ENCODE data around the gene PCARE. TPM values are rescaled to one million over a fixed set of nuclear protein-coding genes. Genes with fewer than 3 reads are reported as not detected.
"Not testable (repeated sequence)": the region's sequence is repeated elsewhere in the genome, so short reads cannot be mapped to it uniquely, and the experiment has no call there.

The PCARE gene
- total RNA-seq, 1 donor from 2014 or later = not detected

GRCh38 chr2:29109246-29109645, 34.9 kb upstream of the PCARE start:
- H3K27me3 Mint-ChIP-seq = peaks cover 2% of the 10 kb centered on the region
- DNase-seq = no peak
- no peak overlapping the region for H3K27ac Mint-ChIP-seq
- H3K36me3 Mint-ChIP-seq (ENCODE audit: low read depth) = no peaks in the 10 kb centered on the region
- no peak overlapping the region for H3K4me3 Mint-ChIP-seq
- no peaks in the 10 kb centered on the region for H3K9me3 Mint-ChIP-seq
- intact Hi-C loops (cut with micrococcal nuclease) = no loop called here
- peaks cover 3% of the 10 kb centered on the region for H3K4me1 Mint-ChIP-seq

- no peaks in the 10 kb centered on the region for H3K36me3 Mint-ChIP-seq (ENCODE audit: low read depth)
- no peaks in the 10 kb centered on the region for H3K9me3 Mint-ChIP-seq
- no peak overlapping the region for H3K27ac Mint-ChIP-seq
- no peak for DNase-seq
- no peaks in the 10 kb centered on the region for H3K27me3 Mint-ChIP-seq
- no peak overlapping the region for H3K4me3 Mint-ChIP-seq
- peaks cover 3% of the 10 kb centered on the region for H3K4me1 Mint-ChIP-seq
- intact Hi-C loops (cut with micrococcal nuclease) = no loop called here
These were observed 33.9 kb upstream of the PCARE start for GRCh38 chr2:29108225-29108624.

GRCh38 chr2:29107547-29107946, 33.2 kb upstream of the PCARE start:
- H3K4me3 Mint-ChIP-seq; H3K36me3 Mint-ChIP-seq (ENCODE audit: low read depth); H3K9me3 Mint-ChIP-seq; H3K27me3 Mint-ChIP-seq; DNase-seq; H3K27ac Mint-ChIP-seq; intact Hi-C loops (cut with micrococcal nuclease); H3K4me1 Mint-ChIP-seq: not testable (repeated sequence)

GRCh38 chr2:29106980-29107388, 32.7 kb upstream of the PCARE start:
- Mint-ChIP-seq H3K4me1 (peaks cover 6% of the 10 kb centered on the region), H3K27ac (no peak overlapping the region), H3K4me3 (no peak overlapping the region), H3K36me3 (ENCODE audit: low read depth) (no peaks in the 10 kb centered on the region), H3K9me3 (no peaks in the 10 kb centered on the region), H3K27me3 (no peaks in the 10 kb centered on the region)
- intact Hi-C loops (cut with micrococcal nuclease) = no loop called here
- no peak for DNase-seq

- Mint-ChIP-seq H3K36me3 (ENCODE audit: low read depth) (no peaks in the 10 kb centered on the region), H3K27me3 (peaks cover 2% of the 10 kb centered on the region), H3K27ac (no peak overlapping the region), H3K4me3 (no peak overlapping the region), H3K4me1 (peaks cover 6% of the 10 kb centered on the region), H3K9me3 (no peaks in the 10 kb centered on the region)
- no peak for DNase-seq
- intact Hi-C loops (cut with micrococcal nuclease) = no loop called here
These were observed 31.9 kb upstream of the PCARE start for GRCh38 chr2:29106256-29106655.

- H3K4me3 Mint-ChIP-seq = no peak overlapping the region
- peaks cover 4% of the 10 kb centered on the region for H3K27me3 Mint-ChIP-seq
- no peaks in the 10 kb centered on the region for H3K36me3 Mint-ChIP-seq (ENCODE audit: low read depth)
- peaks cover 3% of the 10 kb centered on the region for H3K4me1 Mint-ChIP-seq
- no peak overlapping the region for H3K27ac Mint-ChIP-seq
- H3K9me3 Mint-ChIP-seq = no peaks in the 10 kb centered on the region
- DNase-seq = no peak
- intact Hi-C loops (cut with micrococcal nuclease) = no loop called here
These were observed 31.1 kb upstream of the PCARE start for GRCh38 chr2:29105375-29105774.

GRCh38 chr2:29104688-29105087, 30.4 kb upstream of the PCARE start:
- H3K27me3 Mint-ChIP-seq = peaks cover 4% of the 10 kb centered on the region
- no peak overlapping the region for H3K4me3 Mint-ChIP-seq
- H3K36me3 Mint-ChIP-seq (ENCODE audit: low read depth) = no peaks in the 10 kb centered on the region
- DNase-seq = no peak
- intact Hi-C loops (cut with micrococcal nuclease) = no loop called here
- H3K9me3 Mint-ChIP-seq = no peaks in the 10 kb centered on the region
- H3K4me1 Mint-ChIP-seq = peaks cover 3% of the 10 kb centered on the region
- no peak overlapping the region for H3K27ac Mint-ChIP-seq

- Mint-ChIP-seq H3K9me3 (no peaks in the 10 kb centered on the region), H3K36me3 (ENCODE audit: low read depth) (no peaks in the 10 kb centered on the region), H3K27me3 (peaks cover 11% of the 10 kb centered on the region), H3K27ac (no peak overlapping the region), H3K4me1 (peaks cover 3% of the 10 kb centered on the region), H3K4me3 (no peak overlapping the region)
- no peak for DNase-seq
- intact Hi-C loops (cut with micrococcal nuclease) = no loop called here
These were observed 26.2 kb upstream of the PCARE start for GRCh38 chr2:29100564-29100963.

- no peaks in the 10 kb centered on the region for H3K9me3 Mint-ChIP-seq
- intact Hi-C loops (cut with micrococcal nuclease) = no loop called here
These were observed 23.2 kb upstream of the PCARE start for GRCh38 chr2:29097569-29097968.

GRCh38 chr2:29096969-29097368, 22.6 kb upstream of the PCARE start:
- DNase-seq = no peak
- H3K9me3 Mint-ChIP-seq = no peaks in the 10 kb centered on the region
- no peak overlapping the region for H3K27ac Mint-ChIP-seq
- peaks cover 15% of the 10 kb centered on the region for H3K27me3 Mint-ChIP-seq
- H3K36me3 Mint-ChIP-seq (ENCODE audit: low read depth) = no peaks in the 10 kb centered on the region
- intact Hi-C loops (cut with micrococcal nuclease) = no loop called here
- H3K4me1 Mint-ChIP-seq = no peaks in the 10 kb centered on the region
- no peak overlapping the region for H3K4me3 Mint-ChIP-seq

More at GRCh38 chr2:29097569-29097968, 23.2 kb upstream of the PCARE start:
- H3K4me1 Mint-ChIP-seq = peaks cover 3% of the 10 kb centered on the region
- no peak overlapping the region for H3K4me3 Mint-ChIP-seq
- no peak for DNase-seq
- peaks cover 14% of the 10 kb centered on the region for H3K27me3 Mint-ChIP-seq
- no peak overlapping the region for H3K27ac Mint-ChIP-seq
- H3K36me3 Mint-ChIP-seq (ENCODE audit: low read depth) = no peaks in the 10 kb centered on the region

- peaks cover 23% of the 10 kb centered on the region for H3K27me3 Mint-ChIP-seq
- H3K4me3 Mint-ChIP-seq; H3K9me3 Mint-ChIP-seq; H3K4me1 Mint-ChIP-seq; intact Hi-C loops (cut with micrococcal nuclease); DNase-seq; H3K27ac Mint-ChIP-seq; H3K36me3 Mint-ChIP-seq (ENCODE audit: low read depth): not testable (repeated sequence)
These were observed 16.0 kb upstream of the PCARE start for GRCh38 chr2:29090311-29090710.

- Mint-ChIP-seq H3K9me3 (no peaks in the 10 kb centered on the region), H3K4me1 (no peaks in the 10 kb centered on the region), H3K27me3 (peaks cover 14% of the 10 kb centered on the region), H3K27ac (no peak overlapping the region), H3K36me3 (ENCODE audit: low read depth) (no peaks in the 10 kb centered on the region), H3K4me3 (no peak overlapping the region)
- no peak for DNase-seq
- intact Hi-C loops (cut with micrococcal nuclease) = no loop called here
These were observed 10.2 kb upstream of the PCARE start for GRCh38 chr2:29084554-29084953.

GRCh38 chr2:29082804-29083495, 8.6 kb upstream of the PCARE start:
- Mint-ChIP-seq H3K4me3 (no peak overlapping the region), H3K4me1 (no peaks in the 10 kb centered on the region), H3K36me3 (ENCODE audit: low read depth) (no peaks in the 10 kb centered on the region), H3K27ac (no peak overlapping the region), H3K27me3 (peaks cover 3% of the 10 kb centered on the region), H3K9me3 (no peaks in the 10 kb centered on the region)
- no peak for DNase-seq
- intact Hi-C loops (cut with micrococcal nuclease) = no loop called here

GRCh38 chr2:29080886-29081743, 6.8 kb upstream of the PCARE start:
- Mint-ChIP-seq H3K4me3 (no peak overlapping the region), H3K27me3 (no peaks in the 10 kb centered on the region), H3K4me1 (no peaks in the 10 kb centered on the region), H3K27ac (no peak overlapping the region), H3K36me3 (ENCODE audit: low read depth) (no peaks in the 10 kb centered on the region), H3K9me3 (no peaks in the 10 kb centered on the region)
- intact Hi-C loops (cut with micrococcal nuclease) = no loop called here
- DNase-seq = no peak

Data from activated CD4-positive, alpha-beta T cell treated with anti-CD3 and anti-CD28 coated beads, Interleukin-2, amount 10 ng/mL, durations not matched to agents 24 days and 14 days (primary cell).